ENCODE measurements around the gene MRPL12. TPM values are rescaled to one million over a fixed set of nuclear protein-coding genes. Genes with fewer than 3 reads are reported as not detected.

The MRPL12 gene
- total RNA-seq, 1 experiment from 2014 or later: 139 TPM

DNA sequence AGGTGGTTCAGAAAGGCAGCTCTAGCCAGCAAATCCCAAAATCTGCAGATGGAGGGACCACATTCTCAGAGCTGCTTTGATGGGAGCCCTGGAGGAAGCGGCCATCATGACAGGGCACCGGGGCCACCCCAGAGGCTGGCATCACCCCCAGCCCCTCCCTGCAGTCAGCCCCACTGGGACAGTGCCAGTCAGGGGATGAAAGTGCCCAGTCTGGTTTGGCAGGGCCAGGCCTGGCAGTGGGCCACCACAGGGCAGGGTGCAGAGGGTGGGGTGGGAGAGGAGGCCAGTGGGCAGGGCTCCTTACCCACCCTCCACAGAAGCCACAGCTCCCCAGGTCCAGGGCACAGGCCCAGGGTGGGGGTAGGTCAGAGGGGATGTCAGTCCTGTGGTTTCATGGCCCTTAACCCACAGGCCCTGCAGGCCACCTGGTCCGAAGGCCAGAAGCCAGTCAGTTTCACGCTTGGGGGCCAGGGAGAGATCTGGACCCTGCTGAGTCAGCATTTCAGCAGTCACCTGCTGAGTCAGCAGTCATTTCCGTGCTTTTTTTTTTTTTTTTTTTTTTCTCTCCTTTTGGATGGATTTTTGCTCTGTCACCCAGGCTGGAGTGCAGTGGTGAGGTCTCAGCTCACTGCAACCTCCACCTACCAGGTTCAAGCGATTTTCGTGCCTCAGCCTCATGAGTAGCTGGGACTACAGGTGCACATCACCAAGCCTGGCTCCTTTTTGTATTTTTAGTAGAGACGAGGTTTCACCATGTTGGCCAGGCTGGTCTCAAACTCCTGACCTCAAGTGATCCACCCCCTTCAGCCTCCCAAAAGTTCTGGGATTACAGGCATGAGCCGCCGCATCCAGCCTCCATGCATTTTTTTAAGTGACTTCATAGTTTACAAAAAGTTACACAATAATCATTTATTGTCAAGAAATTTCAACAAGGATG, 19.3 kb downstream of the MRPL12 start (continued):
- TF ChIP-seq, protein P1, sequence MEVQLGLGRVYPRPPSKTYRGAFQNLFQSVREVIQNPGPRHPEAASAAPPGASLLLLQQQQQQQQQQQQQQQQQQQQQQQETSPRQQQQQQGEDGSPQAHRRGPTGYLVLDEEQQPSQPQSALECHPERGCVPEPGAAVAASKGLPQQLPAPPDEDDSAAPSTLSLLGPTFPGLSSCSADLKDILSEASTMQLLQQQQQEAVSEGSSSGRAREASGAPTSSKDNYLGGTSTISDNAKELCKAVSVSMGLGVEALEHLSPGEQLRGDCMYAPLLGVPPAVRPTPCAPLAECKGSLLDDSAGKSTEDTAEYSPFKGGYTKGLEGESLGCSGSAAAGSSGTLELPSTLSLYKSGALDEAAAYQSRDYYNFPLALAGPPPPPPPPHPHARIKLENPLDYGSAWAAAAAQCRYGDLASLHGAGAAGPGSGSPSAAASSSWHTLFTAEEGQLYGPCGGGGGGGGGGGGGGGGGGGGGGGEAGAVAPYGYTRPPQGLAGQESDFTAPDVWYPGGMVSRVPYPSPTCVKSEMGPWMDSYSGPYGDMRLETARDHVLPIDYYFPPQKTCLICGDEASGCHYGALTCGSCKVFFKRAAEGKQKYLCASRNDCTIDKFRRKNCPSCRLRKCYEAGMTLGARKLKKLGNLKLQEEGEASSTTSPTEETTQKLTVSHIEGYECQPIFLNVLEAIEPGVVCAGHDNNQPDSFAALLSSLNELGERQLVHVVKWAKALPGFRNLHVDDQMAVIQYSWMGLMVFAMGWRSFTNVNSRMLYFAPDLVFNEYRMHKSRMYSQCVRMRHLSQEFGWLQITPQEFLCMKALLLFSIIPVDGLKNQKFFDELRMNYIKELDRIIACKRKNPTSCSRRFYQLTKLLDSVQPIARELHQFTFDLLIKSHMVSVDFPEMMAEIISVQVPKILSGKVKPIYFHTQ (CRISPR knock-in tag; IDR thresholded peaks at IDR 0.05): no peak
- TF ChIP-seq SMAD4 (CRISPR knock-in tag; IDR thresholded peaks at IDR 0.05) (no peak), ZNF121 (CRISPR knock-in tag; IDR thresholded peaks at IDR 0.05) (no peak), ZNF423 (CRISPR knock-in tag; IDR thresholded peaks at IDR 0.05) (peak; percentile 41; the same call in 1 of the 2 replicates), PRRX2 (CRISPR knock-in tag; IDR thresholded peaks at IDR 0.05) (no peak), ZNF219 (CRISPR knock-in tag; IDR thresholded peaks at IDR 0.05; ENCODE audit: borderline replicate concordance) (no peak), NFE2L1 (CRISPR knock-in tag; IDR thresholded peaks at IDR 0.05) (peak; percentile 78)
- TF ChIP-seq, protein P2, sequence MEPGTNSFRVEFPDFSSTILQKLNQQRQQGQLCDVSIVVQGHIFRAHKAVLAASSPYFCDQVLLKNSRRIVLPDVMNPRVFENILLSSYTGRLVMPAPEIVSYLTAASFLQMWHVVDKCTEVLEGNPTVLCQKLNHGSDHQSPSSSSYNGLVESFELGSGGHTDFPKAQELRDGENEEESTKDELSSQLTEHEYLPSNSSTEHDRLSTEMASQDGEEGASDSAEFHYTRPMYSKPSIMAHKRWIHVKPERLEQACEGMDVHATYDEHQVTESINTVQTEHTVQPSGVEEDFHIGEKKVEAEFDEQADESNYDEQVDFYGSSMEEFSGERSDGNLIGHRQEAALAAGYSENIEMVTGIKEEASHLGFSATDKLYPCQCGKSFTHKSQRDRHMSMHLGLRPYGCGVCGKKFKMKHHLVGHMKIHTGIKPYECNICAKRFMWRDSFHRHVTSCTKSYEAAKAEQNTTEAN (CRISPR knock-in tag; IDR thresholded peaks at IDR 0.05): no peak

DNA sequence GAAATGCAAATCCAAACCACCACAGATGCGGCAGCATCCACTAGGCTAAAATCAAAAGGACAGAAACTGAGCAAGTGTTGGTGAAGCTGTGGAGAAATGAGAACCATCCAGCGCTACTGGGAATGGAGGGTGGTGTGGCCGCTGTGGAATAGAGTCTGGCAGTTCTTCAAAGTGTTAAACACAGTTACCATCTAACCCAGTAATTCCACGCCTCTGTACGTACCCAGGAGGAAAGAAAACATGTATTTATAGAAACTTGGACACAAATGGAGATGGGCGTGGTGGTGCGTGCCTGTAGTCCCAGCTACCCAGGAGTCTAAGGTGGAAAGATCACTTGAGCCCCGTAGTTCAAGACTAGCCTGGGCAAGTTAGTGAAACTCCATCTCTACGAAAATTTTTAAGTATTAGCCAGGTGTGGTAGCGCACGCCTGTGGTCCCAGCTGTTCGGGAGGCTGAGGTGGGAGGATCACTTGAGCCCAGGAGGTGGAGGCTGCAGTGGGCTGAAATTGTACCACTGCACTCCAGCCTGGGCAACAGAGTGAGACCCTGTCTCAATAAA, 20.6 kb downstream of the MRPL12 start:
- Mint-ChIP-seq H3K4me3 (no peak overlapping the region), H3K27ac (peak overlapping the region; percentile 69), H3K9me3 (no peaks in the 10 kb centered on the region), H3K36me3 (no peaks in the 10 kb centered on the region), H3K4me1 (peaks cover 10% of the 10 kb centered on the region), H3K27me3 (ENCODE audit: low read depth) (no peaks in the 10 kb centered on the region)
- ChIA-PET CTCF (interaction anchor here (0.7 to 1.0 kb wide), 2 partner anchors 101 to 270 kb away, joined by 3 read pairs; no protein-coding TSS in a partner anchor), POLR2A (interaction anchor here (1.1 kb wide), 1 partner anchor 20 kb away, joined by 10 read pairs; the partner anchor contains the start of gene MRPL12)
- no peak for TF ChIP-seq RORB (CRISPR knock-in tag; IDR thresholded peaks at IDR 0.05)
- TF ChIP-seq, protein P3, sequence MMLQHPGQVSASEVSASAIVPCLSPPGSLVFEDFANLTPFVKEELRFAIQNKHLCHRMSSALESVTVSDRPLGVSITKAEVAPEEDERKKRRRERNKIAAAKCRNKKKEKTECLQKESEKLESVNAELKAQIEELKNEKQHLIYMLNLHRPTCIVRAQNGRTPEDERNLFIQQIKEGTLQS (CRISPR knock-in tag; conservative IDR thresholded peaks at IDR 0.05): no peak
- TF ChIP-seq GTF2I (CRISPR knock-in tag; conservative IDR thresholded peaks at IDR 0.05): 0 out of 2 replicates have a peak, but pooled peaks have one; percentile 14
- TF ChIP-seq ZNF121 (CRISPR knock-in tag; IDR thresholded peaks at IDR 0.05): peak; percentile 70; the same call in 1 of the 2 replicates
- DNase-seq (ENCODE audit: low spot score): no peak
- ATAC-seq: no peak

DNA sequence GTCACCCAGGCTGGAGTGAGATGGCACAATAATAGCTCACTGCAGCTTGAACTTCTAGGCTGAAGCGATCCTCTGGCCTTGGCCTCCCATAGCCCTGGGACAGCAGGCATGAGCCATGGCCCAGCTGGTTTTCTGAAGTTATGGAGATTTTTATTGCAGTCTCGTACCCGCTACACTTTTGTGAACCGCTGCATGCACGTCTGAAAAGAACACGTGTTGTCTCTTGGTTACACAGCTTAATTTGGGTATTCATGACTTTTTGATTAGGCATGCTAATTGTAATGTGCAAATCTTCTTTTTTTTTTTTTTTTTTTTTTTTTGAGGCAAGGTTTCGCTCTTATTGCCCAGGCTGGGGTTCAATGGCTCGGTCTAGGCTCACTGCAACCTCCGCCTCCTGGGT, 22.3 kb downstream of the MRPL12 start:
- Mint-ChIP-seq H3K4me1 (peaks cover 10% of the 10 kb centered on the region), H3K27ac (no peak overlapping the region), H3K9me3 (no peaks in the 10 kb centered on the region), H3K27me3 (ENCODE audit: low read depth) (no peaks in the 10 kb centered on the region), H3K36me3 (no peaks in the 10 kb centered on the region), H3K4me3 (no peak overlapping the region)
- TF ChIP-seq NR3C1 (CRISPR knock-in tag; conservative IDR thresholded peaks at IDR 0.05; ENCODE audit: low read depth) (no peak), JAZF1 (CRISPR knock-in tag; IDR thresholded peaks at IDR 0.05) (no peak), SOX15 (CRISPR knock-in tag; IDR thresholded peaks at IDR 0.05) (no peak), KAT7 (CRISPR knock-in tag; IDR thresholded peaks at IDR 0.05; ENCODE audit: borderline replicate concordance) (no peak)
- ChIA-PET CTCF (interaction anchor here (0.6 to 1.7 kb wide), 4 partner anchors 12 to 1416 kb away, joined by 3 to 5 read pairs (median 4); no protein-coding TSS in a partner anchor), POLR2A (no interaction called here)
- no peak for ATAC-seq
- DNase-seq (ENCODE audit: low spot score): no peak

Data from WTC11 (cell line).